ENCODE results near the gene DAB1.

The DAB1 gene

GRCh38 chr1:57410508-57410907 is 13.4 kb downstream of the DAB1 start:
- DNase-seq = no peak

GRCh38 chr1:57407928-57408327 is 15.9 kb downstream of the DAB1 start:
- no peak for DNase-seq

GRCh38 chr1:57406428-57406970 is 17.4 kb downstream of the DAB1 start:
- no peak for DNase-seq

- no peak for DNase-seq
Measured at GRCh38 chr1:57404884-57405283, 19.0 kb downstream of the DAB1 start.

GRCh38 chr1:57403201-57403600 is 20.7 kb downstream of the DAB1 start:
- no peak for DNase-seq

GRCh38 chr1:57401671-57402070 is 22.2 kb downstream of the DAB1 start:
- DNase-seq = no peak

- DNase-seq = no peak
Measured at GRCh38 chr1:57400048-57400447, 23.8 kb downstream of the DAB1 start.

- DNase-seq = no peak
Measured at GRCh38 chr1:57393058-57393584, 30.7 kb downstream of the DAB1 start.

GRCh38 chr1:57385336-57385735 is 38.5 kb downstream of the DAB1 start:
- no peak for DNase-seq

- no peak for DNase-seq
Measured at GRCh38 chr1:57384901-57385300, 39.0 kb downstream of the DAB1 start.

- DNase-seq = no peak
Measured at GRCh38 chr1:57384284-57384683, 39.6 kb downstream of the DAB1 start.

- DNase-seq = no peak
Measured at GRCh38 chr1:57381871-57382270, 42.0 kb downstream of the DAB1 start.

GRCh38 chr1:57381426-57381825 is 42.4 kb downstream of the DAB1 start:
- no peak for DNase-seq

GRCh38 chr1:57380923-57381322 is 42.9 kb downstream of the DAB1 start:
- no peak for DNase-seq

- no peak for DNase-seq
Measured at GRCh38 chr1:57378534-57378933, 45.3 kb downstream of the DAB1 start.

GRCh38 chr1:57377339-57378139 is 46.3 kb downstream of the DAB1 start:
- DNase-seq = peak; percentile 7

- no peak for DNase-seq
Measured at GRCh38 chr1:57376041-57376440, 47.8 kb downstream of the DAB1 start.

- DNase-seq = no peak
Measured at GRCh38 chr1:57369889-57370288, 54.0 kb downstream of the DAB1 start.

- DNase-seq = no peak
Measured at GRCh38 chr1:57367945-57368344, 55.9 kb downstream of the DAB1 start.

GRCh38 chr1:57363643-57364042 is 60.2 kb downstream of the DAB1 start:
- no peak for DNase-seq

- no peak for DNase-seq
Measured at GRCh38 chr1:57363165-57363564, 60.7 kb downstream of the DAB1 start.

- DNase-seq = no peak
Measured at GRCh38 chr1:57362480-57362879, 61.4 kb downstream of the DAB1 start.

- DNase-seq = no peak
Measured at GRCh38 chr1:57361516-57361915, 62.3 kb downstream of the DAB1 start.

GRCh38 chr1:57360846-57361407 is 62.9 kb downstream of the DAB1 start:
- DNase-seq = no peak
